Lower leg skin (tissue), 3 donors: Measurements from ENCODE around the gene STK33.

ENCODE experiments used
- CTCF ChIP-seq, 3 donors: fragments of 450-650 bp; IDR thresholded peaks; one replicate each; pipeline ENCODE4 v1.5.1; 2016; ENCODE audit warnings: antibody characterized with exemption in 3 of 3, mild to moderate bottlenecking in 3 of 3, moderate library complexity in 2 of 3
- POLR2A ChIP-seq, 2 donors: fragments of 450-650 bp; IDR thresholded peaks; one replicate each; pipeline ENCODE4 v1.6.1; 2016 to 2017; ENCODE audit warnings: antibody characterized with exemption in 2 of 2, mild to moderate bottlenecking in 1 of 2, moderate library complexity in 1 of 2

DNA sequence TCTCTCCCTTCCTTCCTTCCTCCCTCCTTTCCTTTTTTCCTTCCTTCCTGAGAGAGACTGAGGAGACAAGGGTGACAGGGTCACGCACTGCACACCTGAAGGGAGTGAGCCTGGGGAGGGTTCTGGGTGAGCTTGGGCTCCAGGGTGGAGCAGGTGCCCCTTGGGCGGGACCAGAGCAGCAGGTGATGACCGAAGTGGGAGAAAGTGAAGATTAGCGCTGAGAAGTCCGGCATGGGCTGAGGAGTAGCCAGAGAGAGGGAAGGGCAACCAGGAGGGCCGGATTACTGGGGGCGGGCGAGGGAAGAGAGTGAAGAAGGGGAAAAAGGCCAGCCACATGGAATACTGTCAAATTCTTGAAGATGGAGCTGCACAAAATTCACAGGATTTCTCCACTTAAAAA lies 231.1 kb downstream of the STK33 start:
- TF ChIP-seq CTCF (IDR thresholded peaks at IDR 0.05), result no peak
- TF ChIP-seq POLR2A (IDR thresholded peaks at IDR 0.05), result no peak
